Suprapubic skin (tissue), 4 donors: ENCODE measurements around the gene HSPBAP1. TPM values are rescaled to one million over a fixed set of nuclear protein-coding genes. Genes with fewer than 3 reads are reported as not detected.
"Not testable (repeated sequence)": the region's sequence is repeated elsewhere in the genome, so short reads cannot be mapped to it uniquely, and the experiment has no call there.

Experiments
- DNase-seq, 2 donors: peaks; one replicate each; pipeline ENCODE4 v3.0.0-alpha.2; 2019; ENCODE audit warnings: low spot score in 2 of 2
- H3K27ac ChIP-seq: fragments of 200-600 bp; sonication (generic); one replicate; pipeline ENCODE4 v1.5.1; 2019
- H3K27me3 ChIP-seq: fragments of 200-600 bp; sonication (generic); one replicate; pipeline ENCODE4 v1.5.1; 2019
- H3K36me3 ChIP-seq: fragments of 200-600 bp; sonication (generic); one replicate; pipeline ENCODE4 v1.5.1; 2019
- H3K4me1 ChIP-seq: fragments of 200-600 bp; sonication (generic); one replicate; pipeline ENCODE4 v1.5.1; 2019
- H3K4me3 ChIP-seq: fragments of 200-600 bp; sonication (generic); one replicate; pipeline ENCODE4 v1.5.1; 2019; ENCODE audit warnings: mild to moderate bottlenecking
- H3K9me3 ChIP-seq: fragments of 200-600 bp; sonication (generic); one replicate; pipeline ENCODE4 v1.5.1; 2019
- EP300 ChIP-seq: sonication (generic); formaldehyde crosslinking; IDR thresholded peaks from one replicate; pipeline ENCODE4 v1.6.1; 2017; ENCODE audit warnings: antibody characterized with exemption
- POLR2A ChIP-seq, 2 donors: fragments of 450-650 bp; IDR thresholded peaks; one replicate each; pipeline ENCODE4 v1.6.1; 2017; ENCODE audit warnings: antibody characterized with exemption in 2 of 2, mild to moderate bottlenecking in 2 of 2, moderate library complexity in 2 of 2
- POLR2AphosphoS5 ChIP-seq, 3 donors: sonication (generic); formaldehyde crosslinking; IDR thresholded peaks; one replicate each; pipeline ENCODE4 v1.6.1; 2017; ENCODE audit warnings: antibody characterized with exemption in 3 of 3
- WGBS: methylation state at CpG from one replicate; pipeline ENCODE4 v1.1.5; 2018; 5-methylcytosine and 5-hydroxymethylcytosine counted together
- total RNA-seq, 4 donors: library from RNA; depleted of rRNA; stranded (reverse); fragments of >200 nt; gene quantifications; one replicate each; pipeline ENCODE4 v1.1.0, GENCODE V29; 2016
- TF ChIP-seq, protein P1 (sequence below), 2 donors: fragments of 200-600 bp in 1 of 2; fragments of 450-650 bp in 1 of 2; sonication (generic) in 1 of 2; IDR thresholded peaks; one replicate each; pipeline ENCODE4 v1.5.1; 2016 to 2019; ENCODE audit warnings: antibody characterized with exemption in 2 of 2, mild to moderate bottlenecking in 1 of 2, moderate library complexity in 1 of 2

Gene HSPBAP1
- total RNA-seq, 4 donors from 2014 or later, result 8.8 to 32.8 (median 15.7) TPM

DNA sequence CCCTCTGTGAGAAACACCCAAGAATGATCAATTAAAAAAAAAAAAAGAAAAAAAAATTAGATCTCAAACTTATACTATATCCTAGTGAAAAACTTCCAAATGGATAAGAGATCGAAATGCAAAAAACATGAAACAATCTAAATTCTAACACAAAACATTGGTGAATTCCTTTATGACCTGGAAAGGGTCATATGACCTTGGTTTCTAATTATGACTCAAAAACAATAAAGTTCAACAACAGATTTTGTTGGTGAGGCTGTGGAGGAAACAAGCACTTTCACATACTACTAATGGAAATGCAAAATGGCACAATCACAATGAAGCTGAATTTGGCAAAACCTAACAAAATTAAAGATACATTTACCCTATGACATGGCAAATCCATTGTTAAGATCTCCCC is 45.3 kb downstream of the HSPBAP1 start:
- H3K27me3 ChIP-seq, result no peaks in the 10 kb centered on the region
- no peaks in the 10 kb centered on the region for H3K4me1 ChIP-seq
- TF ChIP-seq EP300 (no peak), POLR2AphosphoS5 (IDR thresholded peaks at IDR 0.05) (no peak), POLR2A (IDR thresholded peaks at IDR 0.05) (no peak)
- TF ChIP-seq, protein P1, sequence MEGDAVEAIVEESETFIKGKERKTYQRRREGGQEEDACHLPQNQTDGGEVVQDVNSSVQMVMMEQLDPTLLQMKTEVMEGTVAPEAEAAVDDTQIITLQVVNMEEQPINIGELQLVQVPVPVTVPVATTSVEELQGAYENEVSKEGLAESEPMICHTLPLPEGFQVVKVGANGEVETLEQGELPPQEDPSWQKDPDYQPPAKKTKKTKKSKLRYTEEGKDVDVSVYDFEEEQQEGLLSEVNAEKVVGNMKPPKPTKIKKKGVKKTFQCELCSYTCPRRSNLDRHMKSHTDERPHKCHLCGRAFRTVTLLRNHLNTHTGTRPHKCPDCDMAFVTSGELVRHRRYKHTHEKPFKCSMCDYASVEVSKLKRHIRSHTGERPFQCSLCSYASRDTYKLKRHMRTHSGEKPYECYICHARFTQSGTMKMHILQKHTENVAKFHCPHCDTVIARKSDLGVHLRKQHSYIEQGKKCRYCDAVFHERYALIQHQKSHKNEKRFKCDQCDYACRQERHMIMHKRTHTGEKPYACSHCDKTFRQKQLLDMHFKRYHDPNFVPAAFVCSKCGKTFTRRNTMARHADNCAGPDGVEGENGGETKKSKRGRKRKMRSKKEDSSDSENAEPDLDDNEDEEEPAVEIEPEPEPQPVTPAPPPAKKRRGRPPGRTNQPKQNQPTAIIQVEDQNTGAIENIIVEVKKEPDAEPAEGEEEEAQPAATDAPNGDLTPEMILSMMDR (IDR thresholded peaks at IDR 0.05), result no peak
- no peak for DNase-seq
- peaks cover 26% of the 10 kb centered on the region for H3K36me3 ChIP-seq
- WGBS, result 100% methylated on average over 1 of the region's 1 CpG
- H3K27ac ChIP-seq, result no peak overlapping the region
- H3K9me3 ChIP-seq, result no peaks in the 10 kb centered on the region
- no peak overlapping the region for H3K4me3 ChIP-seq

DNA sequence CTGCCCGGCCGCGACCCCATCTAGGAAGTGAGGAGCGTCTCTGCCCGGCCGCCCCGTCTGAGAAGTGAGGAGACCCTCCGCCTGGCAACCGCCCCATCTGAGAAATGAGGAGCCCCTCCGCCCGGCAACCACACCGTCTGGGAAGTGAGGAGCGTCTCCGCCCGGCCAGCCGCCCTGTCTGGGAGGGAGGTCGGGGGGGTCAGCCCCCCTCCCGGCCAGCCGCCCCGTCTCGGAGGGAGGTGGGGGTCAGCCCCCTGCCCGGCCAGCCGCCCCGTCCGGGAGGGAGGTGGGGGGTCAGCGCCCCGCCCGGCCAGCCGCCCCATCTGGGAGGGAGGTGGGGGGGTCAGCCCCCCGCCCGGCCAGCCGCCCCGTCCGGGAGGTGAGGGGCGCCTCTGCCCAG is 46.3 kb downstream of the HSPBAP1 start:
- H3K4me3 ChIP-seq, H3K4me1 ChIP-seq, H3K9me3 ChIP-seq, H3K27ac ChIP-seq, DNase-seq, H3K27me3 ChIP-seq: not testable (repeated sequence)
- H3K36me3 ChIP-seq, result peaks cover 31% of the 10 kb centered on the region
- no CpG with 5 or more reads among the region's 35 CpGs for WGBS

DNA sequence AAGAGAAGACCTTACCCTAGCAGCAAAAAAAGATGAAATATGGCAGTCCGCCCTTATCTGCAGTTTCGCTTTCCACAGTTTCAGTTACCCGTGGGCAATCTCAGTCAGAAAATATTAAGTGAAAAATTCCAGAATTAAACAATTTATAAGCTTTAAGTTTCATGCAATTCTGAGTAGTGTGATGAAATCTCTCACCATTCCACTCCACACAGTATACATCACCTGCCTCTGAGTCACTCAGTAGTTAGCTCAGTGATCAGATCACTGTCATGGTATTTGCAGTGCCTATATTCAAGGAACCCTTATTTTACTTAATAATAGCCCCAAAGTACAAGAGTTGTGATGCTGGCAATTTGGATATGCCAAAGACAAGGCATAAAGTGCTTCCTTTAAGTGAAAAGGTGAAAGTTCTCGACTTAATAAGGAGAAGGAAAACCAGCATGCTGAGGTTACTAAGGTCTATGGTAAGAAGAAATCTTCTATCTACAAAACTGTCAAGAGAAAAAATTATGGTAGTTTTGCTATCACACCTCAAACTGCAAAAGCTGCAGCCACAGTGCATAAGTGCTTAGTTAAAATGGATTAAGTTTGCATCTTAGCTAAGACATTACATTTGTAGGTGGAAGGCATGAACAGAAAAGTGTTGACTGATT is 48.1 kb downstream of the HSPBAP1 start:
- Histone ChIP-seq H3K27ac (no peak overlapping the region), H3K4me1 (no peaks in the 10 kb centered on the region), H3K4me3 (no peak overlapping the region), H3K36me3 (peaks cover 26% of the 10 kb centered on the region), H3K27me3 (no peaks in the 10 kb centered on the region), H3K9me3 (no peaks in the 10 kb centered on the region)
- TF ChIP-seq EP300 (no peak), POLR2A (IDR thresholded peaks at IDR 0.05) (no peak), POLR2AphosphoS5 (IDR thresholded peaks at IDR 0.05) (no peak)
- TF ChIP-seq, protein P1 (IDR thresholded peaks at IDR 0.05), result no peak
- DNase-seq, result no peak
- WGBS, result 94% methylated on average over 4 of the region's 4 CpGs

- H3K4me3 ChIP-seq, result no peak overlapping the region
- TF ChIP-seq POLR2A (IDR thresholded peaks at IDR 0.05), result no peak
- no peak for TF ChIP-seq POLR2AphosphoS5 (IDR thresholded peaks at IDR 0.05)
- TF ChIP-seq, protein P1 (IDR thresholded peaks at IDR 0.05), result no peak
- TF ChIP-seq EP300, result no peak
- no peak overlapping the region for H3K27ac ChIP-seq
- H3K4me1 ChIP-seq, result no peaks in the 10 kb centered on the region
- no peaks in the 10 kb centered on the region for H3K9me3 ChIP-seq
- WGBS, result 94% methylated on average over 4 of the region's 4 CpGs
- peaks cover 37% of the 10 kb centered on the region for H3K36me3 ChIP-seq
- no peaks in the 10 kb centered on the region for H3K27me3 ChIP-seq
- DNase-seq, result no peak
These were observed 50.0 kb downstream of the HSPBAP1 start for GRCh38 chr3:122743581-122744120.

DNA sequence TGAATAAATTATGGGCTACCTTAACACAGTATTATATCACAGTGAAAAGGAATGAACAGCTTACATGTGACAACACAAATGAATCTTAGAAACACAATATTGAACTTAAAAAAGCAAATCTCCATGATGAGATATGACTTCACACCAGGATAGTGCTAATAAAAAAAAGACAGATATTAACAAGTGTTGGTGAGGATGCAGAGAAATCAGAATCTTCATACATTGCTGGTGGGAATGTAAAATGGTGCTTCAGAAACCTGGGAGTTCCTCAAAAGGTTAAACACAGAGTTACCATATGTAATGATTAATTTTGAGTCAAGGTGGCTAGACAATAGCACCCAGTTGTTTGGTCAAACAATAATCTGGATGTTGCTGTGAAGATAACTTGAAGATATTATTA is 51.4 kb downstream of the HSPBAP1 start:
- Histone ChIP-seq H3K4me3 (no peak overlapping the region), H3K4me1 (no peaks in the 10 kb centered on the region), H3K36me3 (peaks cover 37% of the 10 kb centered on the region), H3K27me3 (no peaks in the 10 kb centered on the region), H3K9me3 (no peaks in the 10 kb centered on the region), H3K27ac (no peak overlapping the region)
- DNase-seq, result no peak
- TF ChIP-seq, protein P1 (IDR thresholded peaks at IDR 0.05), result no peak
- TF ChIP-seq EP300 (no peak), POLR2A (IDR thresholded peaks at IDR 0.05) (no peak), POLR2AphosphoS5 (IDR thresholded peaks at IDR 0.05) (no peak)

DNA sequence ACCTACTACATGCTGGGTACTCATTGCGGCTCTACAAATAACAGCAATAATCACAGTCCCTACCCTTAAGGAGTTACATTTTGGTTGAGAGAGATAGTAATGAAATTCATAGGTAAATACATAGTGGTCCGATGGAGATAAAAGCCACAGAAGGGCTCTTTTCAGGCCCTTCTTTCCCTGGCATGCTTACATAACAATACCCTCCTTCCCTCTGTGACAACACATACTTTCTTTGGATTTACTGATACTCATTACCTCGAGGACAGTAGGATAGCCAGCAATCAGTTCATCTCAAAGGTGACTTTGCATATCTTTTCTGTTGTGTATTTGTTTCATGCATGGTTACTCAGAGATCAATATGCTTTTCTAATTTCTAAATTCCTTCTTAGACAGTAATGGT is 54.5 kb downstream of the HSPBAP1 start:
- peaks cover 34% of the 10 kb centered on the region for H3K36me3 ChIP-seq
- H3K4me1 ChIP-seq, result no peaks in the 10 kb centered on the region
- H3K9me3 ChIP-seq, result no peaks in the 10 kb centered on the region
- no peak overlapping the region for H3K4me3 ChIP-seq
- no peak for DNase-seq
- H3K27me3 ChIP-seq, result no peaks in the 10 kb centered on the region
- no peak overlapping the region for H3K27ac ChIP-seq
- 90% methylated on average over 3 of the region's 3 CpGs for WGBS
- TF ChIP-seq POLR2AphosphoS5 (IDR thresholded peaks at IDR 0.05) (no peak), POLR2A (IDR thresholded peaks at IDR 0.05) (no peak), EP300 (no peak)
- TF ChIP-seq, protein P1 (IDR thresholded peaks at IDR 0.05), result no peak

GRCh38 chr3:122732682-122733525 is 60.7 kb downstream of the HSPBAP1 start:
- DNase-seq, H3K27ac ChIP-seq, H3K4me3 ChIP-seq, H3K9me3 ChIP-seq, H3K4me1 ChIP-seq, H3K27me3 ChIP-seq, H3K36me3 ChIP-seq: not testable (repeated sequence)
- 96% methylated on average over 19 of the region's 22 CpGs for WGBS
